GM19023 (cell line): Measurements from ENCODE around the gene CRMP1.

Source experiments
- ATAC-seq: cut with Tn5 transposase; IDR thresholded peaks from one replicate; pipeline ENCODE4 v1.9.1; 2021; ENCODE audit warnings: mild to moderate bottlenecking, moderate library complexity; ENCODE audit not compliant: unreplicated experiment

The CRMP1 gene

DNA sequence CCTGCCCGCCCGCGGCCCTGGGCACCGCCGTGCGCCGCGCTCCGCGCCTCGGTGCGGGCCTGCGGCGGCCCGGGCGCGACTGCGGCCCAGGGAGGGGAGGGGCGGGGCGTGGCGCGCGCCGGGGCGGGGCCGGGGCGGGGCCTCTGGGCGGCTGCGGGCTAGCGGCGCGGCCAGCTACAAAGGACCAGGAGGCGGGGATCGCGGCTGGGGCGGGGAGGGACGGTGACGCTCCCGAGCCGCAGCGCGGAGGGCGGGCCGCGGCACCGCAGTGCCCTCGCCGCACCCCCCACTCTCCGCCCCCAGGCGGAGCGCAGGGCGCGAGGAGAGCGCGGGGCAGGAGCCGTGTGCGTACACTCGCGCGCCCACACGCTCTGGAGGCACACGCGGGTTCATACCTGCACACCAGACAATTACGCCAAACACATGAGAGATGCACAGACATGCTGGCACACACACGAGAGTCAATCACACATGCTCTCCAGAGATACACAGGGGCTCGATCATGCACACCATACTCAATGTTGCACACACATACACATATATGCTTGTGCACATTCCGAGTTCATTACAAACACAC, at the start of gene CRMP1:
TSS of gene CRMP1 (minus strand) at position 83 of the 577 bp plus-strand sequence. CDS start 117 bp downstream, outside the sequence.
- no peak for ATAC-seq

DNA sequence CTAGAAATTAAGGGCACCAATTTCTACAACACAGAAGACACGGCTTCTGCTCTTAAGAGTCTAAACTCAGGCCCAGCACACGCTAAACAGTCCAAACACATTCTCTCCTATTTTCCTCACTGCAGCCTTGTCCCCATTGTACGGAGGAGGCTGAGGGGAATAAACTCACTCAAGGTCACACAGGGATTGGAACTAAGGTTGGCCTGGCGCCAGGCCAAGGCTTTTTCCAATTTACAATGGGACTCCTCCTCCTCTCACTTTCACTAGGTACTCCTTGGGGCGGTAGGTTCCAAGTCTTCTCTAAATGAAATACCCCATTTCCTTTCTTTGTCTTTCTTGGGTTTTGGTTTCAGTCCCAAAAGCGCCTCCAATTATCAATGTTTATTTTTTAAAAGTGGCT, 48.7 kb upstream of the CRMP1 start:
- ATAC-seq = no peak

DNA sequence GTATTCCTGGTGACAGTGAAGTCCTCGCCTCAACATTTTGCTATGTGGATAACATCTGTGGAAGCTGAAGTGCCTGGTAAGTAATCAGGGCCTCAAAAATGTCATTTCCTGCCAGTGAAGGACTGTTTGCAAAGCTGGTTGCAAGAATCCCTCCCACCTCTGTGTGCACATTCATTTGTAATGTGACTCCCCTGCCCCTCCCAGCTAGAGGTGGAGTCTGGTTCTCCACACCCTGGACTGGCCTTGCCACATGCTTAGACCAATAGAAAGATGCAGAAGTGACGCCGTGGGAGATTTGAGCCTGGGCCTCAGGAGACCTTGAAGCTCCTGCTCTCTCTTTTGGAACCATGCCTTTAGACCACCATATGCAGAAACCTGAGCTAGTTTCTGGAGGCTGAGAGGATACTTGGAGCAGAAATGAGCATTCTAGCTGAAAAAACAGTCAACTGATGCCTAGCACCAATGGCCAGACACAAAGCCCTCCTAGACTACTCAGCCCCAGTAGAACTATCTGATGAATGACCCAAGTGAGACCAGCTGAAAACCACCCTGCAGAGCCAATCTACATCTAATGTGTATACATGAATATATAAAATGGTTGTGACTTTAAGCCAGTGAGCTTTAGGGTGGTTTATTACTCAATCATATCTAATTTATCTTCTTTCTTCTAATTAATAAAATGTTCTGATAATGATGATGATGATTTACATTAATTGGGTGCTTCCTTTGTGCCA, 47.8 kb upstream of the CRMP1 start:
- ATAC-seq = no peak

DNA sequence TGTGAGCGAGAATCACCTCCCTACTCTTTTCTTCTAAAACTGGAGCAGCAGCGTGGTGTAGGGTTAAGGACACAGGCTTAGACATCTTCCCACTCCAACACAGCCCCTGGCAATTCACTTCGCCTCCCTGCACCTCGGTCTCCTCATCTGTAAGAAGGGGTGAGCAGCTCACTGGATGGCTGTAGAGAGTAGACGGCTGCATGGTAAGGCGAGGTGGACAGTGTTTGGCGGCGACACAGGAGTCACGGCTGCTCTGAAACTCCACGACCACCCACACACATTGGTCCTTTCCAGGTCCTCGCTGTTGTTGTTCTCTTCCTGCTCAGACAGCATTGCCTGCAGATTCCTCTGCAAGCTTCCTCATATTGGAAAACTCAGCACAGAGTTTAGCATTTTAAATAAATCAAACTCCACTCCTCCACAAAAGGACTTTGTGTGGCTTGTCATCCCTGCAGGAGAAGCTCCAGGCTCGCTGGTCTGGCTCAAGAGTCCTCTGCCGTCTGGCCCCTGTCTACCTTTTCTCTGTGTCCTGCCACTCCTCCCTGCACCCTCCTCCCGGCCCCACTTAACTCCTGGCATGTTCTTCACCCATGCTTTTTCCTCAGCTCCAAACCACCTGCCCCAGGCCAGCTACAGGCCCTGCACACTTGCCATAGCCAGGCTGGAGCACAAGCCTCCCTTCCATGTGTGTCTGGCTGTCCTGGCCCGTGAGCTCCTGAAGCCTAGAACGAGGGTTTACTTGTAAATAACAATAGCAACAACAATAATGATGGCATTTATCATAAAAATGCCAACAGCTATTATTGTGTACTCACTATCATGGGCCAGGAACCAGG, 41.3 kb upstream of the CRMP1 start:
- no peak for ATAC-seq

DNA sequence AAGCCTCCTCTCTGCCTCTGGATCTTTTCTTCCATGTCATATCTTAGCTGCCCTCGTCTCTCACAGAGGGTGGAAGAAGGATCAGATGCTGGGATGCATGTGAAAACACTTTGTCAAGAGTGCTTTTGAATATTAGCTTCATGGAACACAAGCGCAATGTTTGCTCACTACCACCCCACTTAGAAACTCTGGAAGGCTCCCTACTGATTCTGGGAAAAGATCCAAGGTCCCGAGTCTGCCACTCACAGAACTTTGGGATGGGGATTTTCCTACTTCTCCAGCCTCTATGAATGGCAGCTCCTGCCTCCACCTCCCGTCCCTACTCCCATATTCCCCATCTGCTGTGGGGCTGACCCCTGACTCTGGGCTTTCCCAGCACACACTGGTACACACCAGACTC, 40.2 kb upstream of the CRMP1 start:
- no peak for ATAC-seq

DNA sequence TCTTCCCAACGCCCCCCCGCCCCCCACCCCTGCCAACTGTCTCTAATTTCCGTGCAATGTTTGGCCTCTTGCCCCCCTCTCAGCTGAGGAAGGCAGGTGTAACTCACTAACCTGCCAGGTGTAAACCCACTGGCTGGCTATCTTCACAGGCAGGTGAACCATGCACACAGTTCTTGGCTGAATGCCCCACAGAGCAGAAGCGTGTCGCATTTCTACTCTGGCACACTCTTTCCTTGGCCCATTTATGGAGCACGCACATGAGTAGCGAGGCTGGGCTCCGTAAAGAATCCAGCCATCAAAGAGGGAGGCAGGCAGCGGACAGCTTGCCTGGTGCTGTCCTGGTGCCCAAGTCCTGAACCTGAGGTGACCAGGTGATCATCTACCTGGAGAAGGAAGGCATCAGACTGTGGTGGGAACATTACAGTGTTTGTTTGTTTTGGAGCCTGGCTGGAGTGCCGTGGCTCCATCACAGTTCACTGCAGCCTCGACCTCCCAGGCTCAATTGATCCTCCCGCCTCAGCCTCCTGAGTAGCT, 39.2 kb upstream of the CRMP1 start:
- no peak for ATAC-seq

DNA sequence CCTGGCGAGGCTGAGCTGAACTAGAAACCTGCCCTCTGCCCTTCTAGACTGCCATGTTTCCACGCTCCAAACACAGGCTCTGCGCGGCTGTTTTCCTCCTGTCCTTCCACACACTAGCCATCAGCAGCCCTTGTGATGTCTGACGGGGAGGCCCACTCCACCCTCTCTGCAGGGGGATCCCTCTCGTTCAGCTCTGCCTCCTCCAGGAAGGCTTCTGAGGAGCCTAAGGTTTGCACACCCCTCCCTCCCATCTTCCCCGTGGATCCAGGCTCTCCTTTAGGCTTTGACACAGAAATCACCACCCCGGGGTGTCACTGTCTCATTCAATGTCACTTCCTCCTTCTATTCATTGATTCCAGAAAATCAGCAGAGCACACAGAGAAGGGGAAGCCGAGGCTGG, 38.6 kb upstream of the CRMP1 start:
- no peak for ATAC-seq

DNA sequence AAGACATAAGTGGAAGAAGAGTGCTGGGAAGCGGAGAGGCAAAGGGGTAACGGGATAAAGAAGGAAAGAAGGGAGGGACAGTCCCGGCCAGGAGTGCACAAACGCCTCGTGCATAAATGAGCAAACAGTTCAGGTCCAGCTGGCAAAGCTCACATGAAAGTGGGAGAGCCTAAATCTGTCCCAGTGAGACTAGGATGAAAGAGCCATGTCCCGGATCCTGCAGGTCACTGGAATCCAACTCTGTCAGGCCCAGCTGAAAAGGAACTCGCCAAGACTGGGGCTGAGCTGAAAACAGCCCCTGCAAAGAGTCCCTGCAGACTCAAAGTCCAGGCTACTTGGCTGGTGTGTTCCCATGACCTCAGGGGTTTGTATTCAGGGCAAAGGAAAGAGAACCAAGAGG, 38.0 kb upstream of the CRMP1 start:
- no peak for ATAC-seq

DNA sequence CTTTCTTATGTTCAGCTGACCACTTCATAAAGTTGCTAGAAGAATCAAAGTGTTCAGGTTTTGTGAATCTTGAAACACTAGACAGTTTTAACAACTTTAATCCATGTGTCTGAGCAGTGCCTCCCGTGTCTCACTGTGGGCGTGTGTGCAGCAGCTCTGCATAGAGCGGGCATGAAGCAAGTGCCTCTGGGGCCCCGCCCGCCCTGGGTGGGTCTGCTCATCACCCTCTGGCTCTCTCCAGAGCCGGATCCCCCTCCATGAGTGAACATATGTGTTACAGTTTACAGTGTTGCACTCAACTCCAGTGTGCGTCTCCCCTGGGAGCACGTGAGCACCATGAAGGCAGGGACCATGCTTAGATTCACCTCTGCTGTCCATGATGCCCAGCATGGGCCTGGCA, 37.6 kb upstream of the CRMP1 start:
- ATAC-seq = no peak

DNA sequence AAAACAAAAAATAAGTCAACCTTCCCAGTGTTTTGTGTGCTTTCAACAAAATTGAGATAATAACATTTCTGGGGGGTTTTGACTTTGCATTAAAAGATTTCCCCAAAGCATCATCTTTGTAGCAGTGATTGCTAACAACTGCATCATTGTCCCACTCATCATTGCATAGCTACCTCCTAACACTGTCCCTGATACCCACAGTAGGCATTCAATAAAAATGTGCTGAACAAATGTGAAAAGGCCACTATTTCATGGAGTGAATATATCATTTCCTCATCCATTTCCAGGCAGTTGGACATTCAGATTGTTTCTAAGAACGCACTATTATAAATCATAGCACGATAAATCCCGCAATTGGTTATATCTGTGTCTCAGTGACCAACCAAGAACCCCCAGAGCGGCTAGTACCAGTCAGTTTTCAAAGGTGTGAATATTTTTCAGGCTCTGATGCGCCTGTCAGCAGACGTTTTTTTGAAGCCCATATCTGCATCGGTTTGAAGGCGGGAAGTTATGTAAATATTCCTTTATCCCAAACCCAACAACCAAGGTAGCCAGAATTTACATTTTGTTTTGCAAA, 36.0 kb upstream of the CRMP1 start:
- ATAC-seq = no peak

DNA sequence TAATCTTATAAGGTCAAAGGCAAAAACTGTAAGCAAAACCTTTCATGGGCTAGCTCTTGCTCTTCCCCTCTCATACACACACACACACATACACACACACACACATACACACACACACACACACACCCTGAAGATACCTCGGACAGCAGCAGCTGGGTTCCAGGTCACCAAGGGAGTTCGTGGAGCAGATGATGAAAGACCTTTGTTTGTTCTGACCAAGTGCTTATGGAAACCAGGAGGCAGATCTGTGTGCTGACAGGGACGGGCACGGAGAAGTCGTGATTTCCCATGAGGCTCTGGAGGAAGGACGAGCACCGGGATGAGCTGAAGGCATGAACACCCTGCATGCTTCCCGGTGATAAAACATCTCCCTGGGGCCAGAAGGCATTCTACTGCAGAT, 35.4 kb upstream of the CRMP1 start:
- no peak for ATAC-seq

DNA sequence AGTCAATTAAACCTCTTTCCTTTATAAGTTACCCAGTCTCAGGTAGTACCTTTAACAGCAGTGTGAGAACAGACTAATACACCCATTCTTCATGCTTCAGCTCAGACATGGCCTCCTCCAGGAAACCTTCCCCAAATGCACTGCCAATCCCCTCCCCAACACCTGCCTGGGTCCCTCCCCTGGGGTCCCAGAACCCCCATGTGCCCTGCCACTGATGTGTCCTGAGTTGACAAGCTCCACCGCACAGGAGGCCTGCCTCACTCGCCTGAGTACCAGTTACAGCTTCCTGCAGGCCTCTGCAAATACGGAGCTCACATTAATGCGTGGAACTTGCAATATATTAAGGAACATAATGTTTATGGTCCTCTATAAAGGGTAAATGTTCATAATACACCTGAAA, 34.9 kb upstream of the CRMP1 start:
- ATAC-seq = no peak

DNA sequence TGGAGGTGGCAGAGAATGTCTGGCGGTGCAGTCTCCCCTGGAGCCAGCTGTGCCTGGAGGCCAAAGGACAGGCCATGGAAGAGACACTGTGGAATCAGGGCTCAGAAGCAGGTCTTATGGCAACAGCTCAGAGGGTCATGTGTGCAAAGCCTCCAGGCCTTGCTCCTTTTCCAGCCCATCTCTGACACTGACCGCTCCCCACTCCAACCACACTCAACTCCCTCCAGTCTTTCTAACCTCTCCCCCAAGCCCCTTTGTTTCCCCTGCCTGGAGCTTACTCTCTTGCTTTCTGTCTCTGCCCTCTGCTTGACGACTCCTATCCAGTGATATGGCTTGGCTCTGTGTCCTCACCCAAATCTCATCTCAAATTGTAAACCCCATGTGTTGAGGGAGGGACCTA, 34.2 kb upstream of the CRMP1 start:
- no peak for ATAC-seq

DNA sequence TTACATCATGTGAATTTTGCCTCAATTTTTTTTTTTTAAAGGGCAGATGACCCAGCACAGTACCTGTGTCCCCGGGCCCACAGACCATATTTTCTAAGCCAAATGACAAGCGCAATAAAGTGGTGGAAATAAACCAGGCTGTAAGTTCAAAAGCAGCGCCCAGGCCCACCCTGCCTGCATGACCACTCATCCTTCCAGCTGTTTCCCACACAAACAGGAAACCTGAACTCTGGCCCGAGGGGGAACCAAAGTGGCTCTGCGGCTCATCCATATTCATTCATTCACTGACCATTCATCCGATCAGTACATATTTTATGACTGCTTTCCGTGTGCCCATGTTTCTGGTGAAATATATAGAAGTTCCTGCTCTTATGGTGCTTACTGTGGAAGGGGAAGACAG, 33.7 kb upstream of the CRMP1 start:
- no peak for ATAC-seq

DNA sequence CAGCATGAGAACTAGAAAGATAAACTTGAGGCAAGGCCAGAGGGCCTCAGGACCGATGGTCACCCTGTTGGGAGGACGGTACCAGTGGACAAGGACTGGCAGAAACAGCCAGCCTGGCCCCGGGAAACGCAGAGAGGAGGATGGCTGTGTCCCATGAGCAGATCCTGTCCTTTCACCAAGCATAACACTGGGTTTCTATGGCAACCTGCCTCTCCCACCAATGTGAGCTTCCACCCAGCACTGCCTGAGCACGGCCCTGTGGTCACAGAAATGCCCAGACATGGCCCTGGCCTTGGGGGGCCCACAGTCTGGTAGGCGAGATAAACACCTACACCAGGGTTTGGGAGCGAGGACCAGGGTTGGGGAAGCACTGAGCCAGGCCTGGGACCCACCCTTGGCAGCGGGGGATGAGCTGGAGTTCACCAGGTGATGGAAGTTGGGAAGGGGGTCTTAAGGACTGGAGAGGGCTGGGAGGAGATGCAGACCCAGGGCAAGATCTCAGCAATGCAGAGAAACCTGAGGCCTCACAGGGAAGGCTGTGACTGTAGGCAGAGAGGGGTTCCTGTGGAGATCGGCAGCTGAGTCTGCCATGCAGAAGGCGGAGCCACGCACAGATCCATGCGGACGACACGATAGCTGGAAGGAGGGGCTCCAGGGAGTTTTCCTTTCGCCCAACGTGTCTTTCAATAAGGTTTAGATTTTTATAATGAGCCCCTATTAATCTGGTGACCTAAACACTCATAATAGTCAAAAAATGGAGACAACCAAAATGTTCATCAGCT, 32.7 kb upstream of the CRMP1 start:
- no peak for ATAC-seq

DNA sequence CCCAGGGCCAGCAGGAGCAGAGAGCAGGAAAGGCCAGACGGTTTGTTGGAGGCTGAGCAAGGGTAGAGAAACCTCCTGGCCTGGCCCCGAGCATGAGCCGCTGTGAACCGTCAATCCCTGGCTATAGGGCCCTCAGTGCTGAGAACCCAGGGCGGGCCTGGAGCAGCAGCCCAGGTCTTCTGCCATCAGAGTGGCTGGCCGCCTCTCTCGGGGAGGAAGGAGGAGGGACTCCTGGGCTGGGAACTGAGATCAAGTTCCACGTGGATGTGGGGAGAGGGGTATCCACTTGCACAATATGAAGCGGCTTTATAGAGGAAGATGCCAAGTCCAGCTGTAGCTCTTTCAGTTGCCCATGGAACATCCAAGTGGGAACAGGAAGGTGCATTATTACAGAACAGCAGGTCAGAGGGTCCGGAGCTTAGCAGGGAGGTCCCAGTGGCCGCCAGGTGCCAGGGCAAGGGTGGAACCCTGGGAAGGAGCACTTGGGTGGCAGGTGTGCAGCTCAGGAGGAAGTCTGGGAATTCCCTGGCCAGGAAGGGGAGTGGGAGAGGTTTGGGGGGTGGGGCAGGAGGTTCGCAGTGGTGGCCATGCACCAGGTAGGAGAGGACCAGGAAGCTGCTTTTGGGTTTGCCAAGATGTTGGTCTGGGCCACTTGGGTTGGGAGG, 31.7 kb upstream of the CRMP1 start:
- ATAC-seq = no peak

DNA sequence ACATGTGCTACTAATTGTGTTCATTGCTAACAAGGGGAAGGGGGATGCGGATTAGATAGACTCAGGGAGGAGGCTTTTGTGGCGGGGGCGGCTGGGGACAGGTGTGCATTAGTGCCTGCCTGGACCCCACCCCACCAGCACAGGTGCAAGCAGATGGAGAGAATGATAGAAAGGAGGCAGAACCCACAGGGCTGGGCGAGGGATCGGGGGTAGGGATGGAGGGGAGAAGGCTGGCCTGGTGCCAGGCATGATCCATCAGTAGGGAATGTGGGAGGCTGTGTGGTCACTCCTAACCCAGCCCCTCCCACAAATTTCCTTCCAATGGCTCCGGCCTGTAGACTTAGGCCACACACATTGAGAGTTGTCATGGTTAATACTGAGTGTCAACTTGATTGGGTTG, 30.5 kb upstream of the CRMP1 start:
- ATAC-seq = no peak

DNA sequence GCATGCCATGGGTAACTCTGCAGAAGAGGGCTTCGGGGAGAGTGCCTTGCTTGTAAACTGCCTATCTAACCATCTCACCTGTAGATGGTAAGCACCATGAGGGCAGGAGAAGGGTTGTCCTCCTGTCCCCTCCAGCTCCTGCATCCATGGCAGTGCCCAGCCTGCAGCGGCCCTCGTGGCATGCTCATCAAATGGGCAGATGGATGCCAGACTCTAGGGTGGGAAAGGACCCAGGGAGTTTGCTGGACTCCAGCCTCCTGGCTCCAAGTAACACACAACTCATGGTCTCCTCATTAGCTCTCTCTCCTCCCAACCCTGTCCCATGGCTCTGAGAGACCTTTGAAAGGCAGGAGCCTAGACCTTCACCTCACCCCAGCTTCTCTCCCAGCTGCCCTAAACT, 29.7 kb upstream of the CRMP1 start:
- no peak for ATAC-seq

DNA sequence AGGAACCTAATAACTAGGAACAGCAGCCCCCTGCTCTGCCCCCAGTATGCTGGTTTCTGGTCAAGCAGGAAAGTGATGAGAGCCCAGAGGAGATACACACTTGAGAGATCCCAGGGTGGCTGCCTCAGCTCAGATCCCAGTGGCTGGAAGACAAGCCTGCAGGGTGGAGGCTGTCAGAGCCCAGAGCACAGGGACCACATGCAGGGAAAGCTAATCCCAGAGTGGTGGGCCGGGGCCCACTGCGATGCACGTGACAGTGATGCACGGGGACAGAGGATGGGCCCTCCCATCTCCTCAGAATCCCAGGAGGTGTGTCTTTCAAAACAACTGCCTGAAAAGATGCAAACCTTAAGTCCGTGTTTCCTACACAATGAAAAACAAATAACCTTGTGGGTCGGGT, 29.1 kb upstream of the CRMP1 start:
- ATAC-seq = no peak
